HCT116 (cell line): Measurements from ENCODE around the gene RNF39. TPM values are rescaled to one million over a fixed set of nuclear protein-coding genes. Genes with fewer than 3 reads are reported as not detected.

Experiments used
- ATF3 ChIP-seq: IDR thresholded peaks from 2 replicates; pipeline ENCODE4 v1.6.1; 2012
- CBX3 ChIP-seq: IDR thresholded peaks from 2 replicates; pipeline ENCODE4 v1.6.1; 2012; ENCODE audit warnings: low read depth
- CEBPB ChIP-seq: IDR thresholded peaks from 2 replicates; pipeline ENCODE4 v1.6.1; 2012; ENCODE audit warnings: low read depth
- EGR1 ChIP-seq: IDR thresholded peaks from 2 replicates; pipeline ENCODE4 v1.6.1; 2012; ENCODE audit warnings: low read depth
- EZH2 ChIP-seq: fragments of 200-600 bp; sonication (generic); IDR thresholded peaks from 2 replicates; pipeline ENCODE4 v1.6.1; 2017; ENCODE audit warnings: antibody characterized with exemption, mixed run types
- EZH2phosphoT487 ChIP-seq: fragments of 200-600 bp; IDR thresholded peaks from 2 replicates; pipeline ENCODE4 v1.6.1; 2018; ENCODE audit warnings: antibody characterized with exemption, borderline replicate concordance
- JUND ChIP-seq: IDR thresholded peaks from 2 replicates; pipeline ENCODE4 v1.6.1; 2012
- MAX ChIP-seq: IDR thresholded peaks from 2 replicates; pipeline ENCODE4 v1.6.1; 2012
- POLR2A ChIP-seq: IDR thresholded peaks from 2 replicates; pipeline ENCODE4 v1.7.0; 2011; ENCODE audit warnings: borderline replicate concordance; ENCODE audit not compliant: insufficient read depth, insufficient read length; ENCODE audit errors: extremely low read depth
- SP1 ChIP-seq: IDR thresholded peaks from 2 replicates; pipeline ENCODE4 v1.6.1; 2012; ENCODE audit warnings: low read depth
- SRF ChIP-seq: IDR thresholded peaks from 2 replicates; pipeline ENCODE4 v1.6.1; 2012; ENCODE audit warnings: low read depth
- TCF7L2 ChIP-seq: IDR thresholded peaks from 2 replicates; pipeline ENCODE4 v1.7.0; 2011; ENCODE audit warnings: borderline replicate concordance, inconsistent platforms; ENCODE audit not compliant: insufficient read depth, insufficient read length; ENCODE audit errors: extremely low read depth
- YY1 ChIP-seq: IDR thresholded peaks from 2 replicates; pipeline ENCODE4 v1.6.1; 2011; ENCODE audit warnings: low read length, low read depth, moderate library complexity, mild to moderate bottlenecking; ENCODE audit not compliant: insufficient replicate concordance; ENCODE audit errors: extremely low read depth
- ZBTB33 ChIP-seq: IDR thresholded peaks from 2 replicates; pipeline ENCODE4 v1.6.1; 2011; ENCODE audit warnings: mild to moderate bottlenecking, low read length, moderate library complexity; ENCODE audit not compliant: insufficient replicate concordance; ENCODE audit errors: extremely low read depth
- ZFX ChIP-seq: fragments of 450-650 bp; IDR thresholded peaks from 2 replicates; pipeline ENCODE4 v1.6.1; 2017
- ZNF274 ChIP-seq: fragments of 200-500 bp; sonication (Bioruptor generic); IDR thresholded peaks from 2 replicates; pipeline ENCODE4 v1.6.1; 2014; ENCODE audit warnings: mild to moderate bottlenecking, low read depth, low read length, inconsistent platforms
- total RNA-seq: library from RNA; stranded (reverse); gene quantifications from one replicate; pipeline ENCODE4 v1.2.1, GENCODE V29; 2021; ENCODE audit not compliant: unreplicated experiment

The RNF39 gene
- total RNA-seq, 1 experiment from 2014 or later = 0.22 TPM

GRCh38 chr6:30101444-30102413 lies 26.2 kb upstream of the RNF39 start (continued):
- TF ChIP-seq EGR1 = 0 out of 2 replicates have a peak, but pooled peaks have one; percentile 37
- no peak for TF ChIP-seq JUND
- TF ChIP-seq CBX3 = no peak
- TF ChIP-seq CEBPB = no peak
- TF ChIP-seq POLR2A = peak; percentile 84
- TF ChIP-seq SP1 = no peak
- TF ChIP-seq ZBTB33 = no peak
- peak; percentile 25; the same call in 1 of the 2 replicates for TF ChIP-seq ZFX
- TF ChIP-seq SRF = no peak
- TF ChIP-seq ZNF274 = no peak
- no peak for TF ChIP-seq ATF3
- no peak for TF ChIP-seq TCF7L2
- no peak for TF ChIP-seq EZH2
- TF ChIP-seq YY1 = no peak
- TF ChIP-seq EZH2phosphoT487 = no peak
- TF ChIP-seq MAX = 0 out of 2 replicates have a peak, but pooled peaks have one; percentile 2
